K562 (cell line): ENCODE data around the gene ZNF618. TPM values are rescaled to one million over a fixed set of nuclear protein-coding genes. Genes with fewer than 3 reads are reported as not detected.

Experiments used
- ATAC-seq: fragments of 200-7000 bp; cut with Tn5 transposase; 3 replicates; pipeline ENCODE4 v1.9.1; 2020; ENCODE audit warnings: moderate library complexity
- BruUV-seq: library from RNA; stranded (reverse); fragments of 400-500 nt; replicated peaks from 2 replicates; lab custom pipeline; 2021; lab: Mats Ljungman, UMichigan
- CTCF ChIA-PET: fragments of 300-600 bp; formaldehyde crosslinking; extraction: SDS; loops from one replicate; lab custom pipeline; 2021; ENCODE audit warnings: low intra/inter-chr PET ratio; lab: Yijun Ruan, JAX
- POLR2A ChIA-PET: fragments of 300-600, 350-650 bp; sonication (Branson Sonifier 250); formaldehyde crosslinking; extraction: SDS; loops from one replicate; lab custom pipeline; 2021; ENCODE audit warnings: antibody characterized with exemption, inconsistent platforms; lab: Yijun Ruan, JAX
- DNase-seq, 4 experiments: peaks; one replicate each; pipeline versions ENCODE4 v3.0.0 to v3.0.0-alpha.2; 2011 to 2018; ENCODE audit warnings: low spot score in 3 of 4, mixed read lengths in 3 of 4; ENCODE audit errors: extremely low read depth in 1 of 4
- FAIRE-seq: peaks from 2 replicates; lab custom pipeline; 2011; peaks lifted over from hg19 to GRCh38; lab: Jason Lieb, UNC
- H2AFZ ChIP-seq: 2 replicates; pipeline ENCODE4 v1.6.0; 2011; ENCODE audit warnings: low read depth, low read length, control low read depth, inconsistent platforms
- H3K27ac ChIP-seq: fragments of 200-600 bp; 3 replicates; pipeline ENCODE4 v1.8.0; 2011; ENCODE audit warnings: low read depth, mild to moderate bottlenecking, control low read depth, inconsistent platforms, low read length, moderate library complexity, mixed read lengths; ENCODE audit errors: extremely low read depth
- H3K27me3 ChIP-seq, 2 experiments: fragments of 300-600 bp in 1 of 2; 2 replicates in 1 of 2; 3 replicates in 1 of 2; pipeline versions ENCODE4 v1.6.0 to v1.8.0; 2011; ENCODE audit warnings: inconsistent platforms in 2 of 2, low read length in 2 of 2, mild to moderate bottlenecking in 1 of 2, mixed read lengths in 1 of 2, moderate library complexity in 1 of 2; ENCODE audit not compliant: control insufficient read depth in 2 of 2, insufficient read depth in 2 of 2
- H3K36me3 ChIP-seq: fragments of 300-600 bp; 3 replicates; pipeline ENCODE4 v1.8.0; 2011; ENCODE audit warnings: mild to moderate bottlenecking, low read length, inconsistent platforms; ENCODE audit not compliant: control insufficient read depth, insufficient read depth
- H3K4me1 ChIP-seq, 2 experiments: fragments of 200-600 bp in 1 of 2; replicated peaks in 1 of 2; 2 replicates in 1 of 2; 3 replicates in 1 of 2; pipeline versions ENCODE4 v1.5.1 to v1.8.0; 2011; ENCODE audit warnings: inconsistent platforms in 2 of 2, low read length in 2 of 2, mild to moderate bottlenecking in 1 of 2, mixed read lengths in 1 of 2, moderate library complexity in 1 of 2; ENCODE audit not compliant: control insufficient read depth in 2 of 2, insufficient read depth in 2 of 2
- H3K4me2 ChIP-seq: 2 replicates; pipeline ENCODE4 v1.6.1; 2011; ENCODE audit warnings: low read length, control low read depth, inconsistent platforms, mixed read lengths; ENCODE audit not compliant: insufficient read depth
- H3K4me3 ChIP-seq: fragments of 200-600 bp; sonication (generic), shearing (Covaris generic); 2 replicates; pipeline ENCODE4 v1.5.1; 2016; ENCODE audit warnings: control low read depth, inconsistent platforms
- H3K79me2 ChIP-seq: fragments of 200-600 bp; 3 replicates; pipeline ENCODE4 v1.8.0; 2011; ENCODE audit warnings: low read length, inconsistent platforms; ENCODE audit not compliant: control insufficient read depth, insufficient read depth
- H3K9ac ChIP-seq, 2 experiments: 2 replicates each; pipeline versions ENCODE4 v1.6.0 to v1.6.1; 2011; ENCODE audit warnings: low read depth in 2 of 2, low read length in 2 of 2, control low read depth in 1 of 2, inconsistent platforms in 1 of 2, mild to moderate bottlenecking in 1 of 2, mixed read lengths in 1 of 2; ENCODE audit not compliant: insufficient read depth in 1 of 2
- H3K9me1 ChIP-seq: one replicate; pipeline ENCODE4 v1.6.0; 2011; ENCODE audit warnings: inconsistent platforms, mild to moderate bottlenecking, low read length, moderate library complexity; ENCODE audit not compliant: control insufficient read depth, insufficient read depth
- H3K9me3 ChIP-seq: replicated peaks from 2 replicates; pipeline ENCODE4 v1.5.1; 2011; ENCODE audit warnings: low read depth, low read length, inconsistent platforms; ENCODE audit not compliant: control insufficient read depth, insufficient read depth
- H4K20me1 ChIP-seq: replicated peaks from 2 replicates; pipeline ENCODE4 v1.6.1; 2011; ENCODE audit warnings: low read length, inconsistent platforms, mixed read lengths; ENCODE audit not compliant: control insufficient read depth, insufficient read depth
- BMI1 ChIP-seq: fragments of 150-350 bp; IDR thresholded peaks from 2 replicates; pipeline ENCODE4 v1.6.1; 2014; ENCODE audit warnings: low read length
- CBFA2T2 ChIP-seq: fragments of 450-650 bp; conservative IDR thresholded peaks from 2 replicates; pipeline ENCODE4 v1.6.1; 2017; ENCODE audit warnings: mild to moderate bottlenecking
- CEBPB ChIP-seq: fragments of 450-650 bp; IDR thresholded peaks from 2 replicates; pipeline ENCODE4 v1.6.1; 2016; ENCODE audit warnings: missing genetic modification characterization, missing compliant biosample characterization
- CXXC5 ChIP-seq: fragments of 250-450 bp; sonication (Bioruptor Pico); IDR thresholded peaks from 2 replicates; pipeline ENCODE4 v1.8.0; 2022; ENCODE audit warnings: inconsistent platforms, mild to moderate bottlenecking, moderate library complexity
- ETV6 ChIP-seq, 3 experiments: fragments of 150-350 bp in 1 of 3; sonication (generic) in 1 of 3; formaldehyde crosslinking in 1 of 3; IDR thresholded peaks; 2 replicates each; pipeline versions ENCODE4 v1.6.1 to v1.8.0; 2014 to 2022; ENCODE audit warnings: borderline replicate concordance in 2 of 3, low read depth in 2 of 3, antibody characterized with exemption in 1 of 3, low read length in 1 of 3, mild to moderate bottlenecking in 1 of 3, missing genetic modification reagents in 1 of 3
- FUS ChIP-seq: fragments of 200-400 bp; formaldehyde crosslinking; optimal IDR thresholded peaks from 2 replicates; pipeline ENCODE3; 2017; ENCODE audit warnings: low read depth, low read length
- HIVEP1 ChIP-seq: fragments of 250-450 bp; sonication (Bioruptor Pico); IDR thresholded peaks from 2 replicates; pipeline ENCODE4 v1.4.0; 2020; ENCODE audit warnings: mild to moderate bottlenecking
- ID3 ChIP-seq, 2 experiments: fragments of 250-450 bp in 1 of 2; fragments of 450-650 bp in 1 of 2; sonication (Bioruptor Pico) in 1 of 2; IDR thresholded peaks; 2 replicates each; pipeline versions ENCODE4 v1.6.1 to v1.8.0; 2016 to 2021; ENCODE audit warnings: mild to moderate bottlenecking in 2 of 2, moderate library complexity in 2 of 2, missing compliant biosample characterization in 1 of 2, missing genetic modification characterization in 1 of 2
- MAFF ChIP-seq: IDR thresholded peaks from 2 replicates; pipeline ENCODE4 v1.6.1; 2012; ENCODE audit warnings: low read length, improper control_type of control experiment
- MAZ ChIP-seq, 2 experiments: fragments of 450-650 bp in 1 of 2; sonication (generic) in 1 of 2; formaldehyde crosslinking; IDR thresholded peaks in 1 of 2; conservative IDR thresholded peaks in 1 of 2; 2 replicates each; pipeline versions ENCODE4 v1.4.0 to v1.5.0; 2020; ENCODE audit warnings: mild to moderate bottlenecking in 1 of 2, missing genetic modification reagents in 1 of 2
- NFRKB ChIP-seq: fragments of 450-650 bp; IDR thresholded peaks from 2 replicates; pipeline ENCODE4 v1.6.1; 2016; ENCODE audit warnings: low read depth
- NONO ChIP-seq, 2 experiments: fragments of 200-400 bp in 1 of 2; fragments of 450-650 bp in 1 of 2; formaldehyde crosslinking in 1 of 2; IDR thresholded peaks; 2 replicates each; pipeline ENCODE4 v1.6.1; 2017; ENCODE audit warnings: low read depth in 2 of 2, mild to moderate bottlenecking in 2 of 2, moderate library complexity in 2 of 2, low read length in 1 of 2
- NUFIP1 ChIP-seq: fragments of 450-650 bp; IDR thresholded peaks from 2 replicates; pipeline ENCODE4 v1.6.1; 2018; ENCODE audit not compliant: partially characterized antibody
- PURB ChIP-seq: sonication (generic); formaldehyde crosslinking; IDR thresholded peaks from 2 replicates; pipeline ENCODE4 v1.9.0; 2021; ENCODE audit warnings: low read depth, mild to moderate bottlenecking, missing genetic modification reagents
- RBM39 ChIP-seq: fragments of 200-400 bp; formaldehyde crosslinking; optimal IDR thresholded peaks from 2 replicates; pipeline ENCODE3; 2018; ENCODE audit warnings: low read depth, low read length
- SLC30A9 ChIP-seq: fragments of 250-450 bp; sonication (Bioruptor Pico); IDR thresholded peaks from 2 replicates; pipeline ENCODE4 v1.8.0; 2022; ENCODE audit warnings: mild to moderate bottlenecking, moderate library complexity
- SMAD4 ChIP-seq: fragments of 250-450 bp; sonication (Bioruptor Pico); conservative IDR thresholded peaks from 2 replicates; pipeline ENCODE4 v1.8.0; 2021; ENCODE audit warnings: inconsistent platforms, mild to moderate bottlenecking, moderate library complexity
- TBP ChIP-seq: optimal IDR thresholded peaks from 2 replicates; pipeline ENCODE3; 2011; ENCODE audit warnings: low read depth, low read length, improper control_type of control experiment
- ZNF561 ChIP-seq: fragments of 450-650 bp; formaldehyde crosslinking; conservative IDR thresholded peaks from 2 replicates; pipeline ENCODE4 v1.4.0; 2020; ENCODE audit warnings: mild to moderate bottlenecking, moderate library complexity
- ZNF57 ChIP-seq: fragments of 450-650 bp; formaldehyde crosslinking; IDR thresholded peaks from 2 replicates; pipeline ENCODE4 v1.4.0; 2020; ENCODE audit warnings: mild to moderate bottlenecking, moderate library complexity
- ZNF717 ChIP-seq: fragments of 250-450 bp; sonication (Bioruptor Pico); IDR thresholded peaks from 2 replicates; pipeline ENCODE4 v1.5.0; 2021
- WGBS: fragments of 100-300 bp; shearing (Covaris generic); methylation state at CpG from one replicate; pipeline ENCODE4 v1.1.6; 2016; ENCODE audit warnings: low coverage, mixed read lengths; ENCODE audit not compliant: insufficient coverage; ENCODE audit errors: missing lambda C conversion rate; 5-methylcytosine and 5-hydroxymethylcytosine counted together
- in situ Hi-C: fragments of 300-500 bp; cut with MboI; formaldehyde crosslinking; loops from 4 replicates; pipeline ENCODE4 v1.15.0; 2018; ENCODE audit warnings: inconsistent platforms, mixed read lengths
- intact Hi-C: fragments of 100-400 bp; cut with micrococcal nuclease; formaldehyde crosslinking; loops from 2 replicates; pipeline ENCODE4 v1.14.2; 2022
- polyA plus RNA-seq, 8 experiments: library from polyadenylated mRNA; depleted of rRNA in 4 of 8; stranded (reverse) in 5 of 8; unstranded in 3 of 8; fragments of >200 nt; fragmentation: Nextera tagmentation in 2 of 8; fragmentation: Illumina TruSeq in 1 of 8; extraction: Ambion mirVana in 2 of 8; extraction: Trizol in 1 of 8; gene quantifications; 2 replicates each; pipeline versions ENCODE4 v1.2.1 to v1.2.3, GENCODE V29; 2011 to 2014; ENCODE audit warnings: inconsistent platforms in 1 of 8, missing spikeins in 1 of 8
- total RNA-seq, 7 experiments: library from RNA; depleted of rRNA in 6 of 7; stranded (reverse); fragments of >200 nt in 6 of 7; fragmentation: Illumina TruSeq in 2 of 7; extraction: Trizol in 2 of 7; gene quantifications; 2 replicates each; pipeline versions ENCODE4 v1.2.1 to v1.2.3, GENCODE V29; 2011 to 2021; ENCODE audit warnings: low replicate concordance in 1 of 7

The ZNF618 gene
- total and polyA plus RNA-seq, 9 of the 15 experiments (the other 6 are each of a cell fraction or from before 2014, with no cell fraction given): 0.08 to 13.7 (median 3.4) TPM

GRCh38 chr9:113954591-113954990 lies 78.5 kb downstream of the ZNF618 start:
- Histone ChIP-seq H3K9ac (no peak overlapping the region), H3K79me2 (no peaks in the 10 kb centered on the region)

GRCh38 chr9:113955076-113955752 lies 79.1 kb downstream of the ZNF618 start:
- ATAC-seq (no peak), FAIRE-seq (no peak), DNase-seq (no peak)
- no peak overlapping the region for H3K4me2 ChIP-seq
- no peak overlapping the region for H3K4me3 ChIP-seq
- H3K9me1 ChIP-seq: no peaks in the 10 kb centered on the region
- CTCF ChIA-PET: no interaction called here
- no peaks in the 10 kb centered on the region for H3K4me1 ChIP-seq
- no TSS peak for BruUV-seq
- H4K20me1 ChIP-seq: no peaks in the 10 kb centered on the region; the same call in 1 of the 2 replicates
- WGBS: 18% methylated on average over 2 of the region's 2 CpGs
- H3K27me3 ChIP-seq: no peaks in the 10 kb centered on the region
- no peak overlapping the region for H3K27ac ChIP-seq
- POLR2A ChIA-PET: interaction anchor here (0.6 to 1.6 kb wide), 3 partner anchors 13 to 73 kb away, joined by 4 read pairs; no protein-coding TSS in a partner anchor
- intact Hi-C loops: no loop called here
- no peak overlapping the region for H2AFZ ChIP-seq
- no peaks in the 10 kb centered on the region for H3K36me3 ChIP-seq
- no peaks in the 10 kb centered on the region for H3K9me3 ChIP-seq
- no peaks in the 10 kb centered on the region for H3K79me2 ChIP-seq
- H3K9ac ChIP-seq: no peak overlapping the region
- in situ Hi-C loops: no loop called here
- TF ChIP-seq CXXC5 (CRISPR knock-in tag) (no peak), SMAD4 (CRISPR knock-in tag) (no peak), NUFIP1 (no peak), RBM39 (no peak), NFRKB (no peak), PURB (CRISPR knock-in tag) (no peak), FUS (no peak), TBP (no peak), CEBPB (no peak), NONO (IDR thresholded peaks at IDR 0.05; ENCODE audit: low read depth in 2 of 2, low read length in 1 of 2) (no peak), SLC30A9 (CRISPR knock-in tag) (no peak), BMI1 (no peak), ID3 (CRISPR knock-in tag; IDR thresholded peaks at IDR 0.05) (no peak), ID3 (tag; IDR thresholded peaks at IDR 0.05) (no peak), ZNF717 (CRISPR knock-in tag) (no peak), ZNF561 (CRISPR knock-in tag) (no peak)

More at GRCh38 chr9:113954591-113954990, 78.5 kb downstream of the ZNF618 start:
- H3K9me1 ChIP-seq: no peaks in the 10 kb centered on the region
- POLR2A ChIA-PET: interaction anchor here (0.6 to 1.6 kb wide), 4 partner anchors 13 to 272 kb away, joined by 3 to 4 read pairs (median 4); no protein-coding TSS in a partner anchor
- intact Hi-C loops (no loop called here), in situ Hi-C loops (no loop called here)
- FAIRE-seq (no peak), DNase-seq (no peak), ATAC-seq (no peak)
- no peaks in the 10 kb centered on the region for H3K9me3 ChIP-seq
- BruUV-seq: no TSS peak
- H3K4me3 ChIP-seq: no peak overlapping the region
- no peaks in the 10 kb centered on the region; the same call in 1 of the 2 replicates for H4K20me1 ChIP-seq
- no peaks in the 10 kb centered on the region for H3K27me3 ChIP-seq
- H3K4me1 ChIP-seq: no peaks in the 10 kb centered on the region
- TF ChIP-seq CBFA2T2 (no peak), MAFF (no peak), ZNF57 (CRISPR knock-in tag) (no peak), HIVEP1 (CRISPR knock-in tag) (no peak), ETV6 (IDR thresholded peaks at IDR 0.05; ENCODE audit: borderline replicate concordance in 1 of 2, low read depth in 2 of 2, low read length in 1 of 2) (no peak), ETV6 (CRISPR knock-in tag; IDR thresholded peaks at IDR 0.05; ENCODE audit: borderline replicate concordance) (no peak), MAZ (CRISPR knock-in tag; conservative IDR thresholded peaks at IDR 0.05 in 1 of 2, IDR thresholded peaks at IDR 0.05 in 1 of 2) (no peak)
- H3K4me2 ChIP-seq: no peak overlapping the region
- no peak overlapping the region for H2AFZ ChIP-seq
- no peak overlapping the region for H3K27ac ChIP-seq
- CTCF ChIA-PET: no interaction called here
- H3K36me3 ChIP-seq: no peaks in the 10 kb centered on the region
